ENCODE measurements around the gene TMEM47. TPM values are rescaled to one million over a fixed set of nuclear protein-coding genes. Genes with fewer than 3 reads are reported as not detected.

The TMEM47 gene
- 28.3 and 37.8 TPM in 2 replicates for total RNA-seq (2014; rRNA removed; shearing (Covaris generic))

DNA sequence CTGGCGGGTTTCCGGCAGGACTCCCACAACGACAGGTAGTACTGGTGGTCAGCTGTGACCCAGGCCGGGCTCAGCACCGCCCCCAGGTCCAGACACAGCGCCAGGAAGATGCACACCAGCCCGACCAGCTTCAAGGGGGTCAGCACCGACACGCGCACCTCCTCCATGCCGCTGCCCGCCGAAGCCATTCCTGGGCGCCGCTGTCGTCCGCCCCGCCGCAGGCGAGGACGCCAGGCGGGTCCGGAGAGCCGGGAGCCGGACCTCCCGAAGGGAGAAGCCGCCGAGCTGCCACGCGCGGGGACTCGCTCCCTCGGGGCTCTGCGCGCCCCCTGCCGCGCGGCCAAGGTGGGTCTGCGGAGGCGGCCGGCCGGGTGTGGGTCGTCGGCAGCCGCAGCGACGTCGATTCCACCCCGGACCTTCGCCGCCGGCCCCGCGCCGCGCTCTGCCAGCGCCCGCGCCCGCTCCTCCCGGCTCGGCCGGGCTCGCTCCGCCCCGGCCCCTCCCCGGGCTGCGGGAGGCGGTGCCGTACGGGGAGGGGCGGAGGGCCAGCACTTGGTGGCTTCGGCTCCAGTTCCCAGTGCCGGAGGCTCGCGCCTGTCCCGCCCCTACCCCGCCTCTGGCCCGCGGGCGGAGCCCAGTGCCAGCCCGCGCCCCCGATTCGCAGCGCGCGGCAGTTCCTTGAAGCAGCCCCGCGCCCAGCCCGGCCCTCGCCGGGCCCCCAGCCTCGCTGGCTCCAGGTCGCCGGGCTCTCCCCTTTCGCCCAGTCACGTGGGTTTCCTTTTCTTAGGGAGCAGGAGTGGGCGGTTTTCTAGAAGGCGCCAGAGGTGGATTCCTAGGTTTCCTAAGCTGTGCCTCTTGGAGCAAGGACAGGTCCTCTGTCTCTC is at the start of gene TMEM47:
Gene TMEM47, minus strand, starts transcription at position 444 of the 884 bp plus-strand sequence. Its CDS starts 256 bp downstream, at position 188.
- peak; percentile 62 for DNase-seq (ENCODE audit: low spot score)

DNA sequence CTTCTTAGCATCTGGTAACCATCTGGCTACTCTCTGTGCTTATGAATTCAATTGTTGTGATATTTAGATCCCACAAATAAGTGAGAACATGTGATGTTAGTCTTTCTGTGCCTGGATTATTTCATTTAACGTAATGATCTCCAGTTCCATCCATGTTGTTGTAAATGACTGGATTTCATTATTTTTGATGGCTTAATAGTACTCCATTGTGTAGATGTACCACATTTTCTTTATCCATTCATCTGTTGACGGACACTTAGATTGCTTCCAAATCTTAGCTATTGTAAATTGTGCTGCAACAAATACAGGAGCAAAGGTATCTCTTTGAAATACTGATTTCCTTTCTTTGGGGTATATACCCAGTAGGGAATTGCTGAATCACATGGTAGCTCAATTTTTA is 30.0 kb upstream of the TMEM47 start:
- no peak for DNase-seq (ENCODE audit: low spot score)

GRCh38 chrX:34659575-34659974 is 2.5 kb upstream of the TMEM47 start:
- no peak for DNase-seq (ENCODE audit: low spot score)

GRCh38 chrX:34658326-34658725 is 1.2 kb upstream of the TMEM47 start:
- DNase-seq (ENCODE audit: low spot score), result no peak

DNA sequence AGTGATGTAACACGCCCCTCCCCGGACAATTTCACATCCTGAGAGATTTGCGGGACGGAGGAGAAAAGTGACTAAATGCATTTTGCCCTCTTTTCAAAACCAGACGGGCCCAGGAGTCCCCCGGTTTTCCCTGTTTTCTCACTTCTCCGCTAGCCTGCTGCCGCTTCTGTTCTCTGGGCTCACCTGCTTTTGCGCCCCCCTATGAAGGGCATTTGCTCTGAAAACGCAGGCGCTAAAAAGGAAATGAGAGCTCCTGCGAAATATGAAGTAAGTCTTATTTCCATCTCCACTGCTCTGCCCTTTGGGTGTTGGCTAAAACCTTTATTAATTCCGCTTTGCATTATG is 613 bp upstream of the TMEM47 start:
- DNase-seq (ENCODE audit: low spot score), result no peak

- no peak for DNase-seq (ENCODE audit: low spot score)
Measured at GRCh38 chrX:34656467-34656841, 631 bp downstream of the TMEM47 start.

DNA sequence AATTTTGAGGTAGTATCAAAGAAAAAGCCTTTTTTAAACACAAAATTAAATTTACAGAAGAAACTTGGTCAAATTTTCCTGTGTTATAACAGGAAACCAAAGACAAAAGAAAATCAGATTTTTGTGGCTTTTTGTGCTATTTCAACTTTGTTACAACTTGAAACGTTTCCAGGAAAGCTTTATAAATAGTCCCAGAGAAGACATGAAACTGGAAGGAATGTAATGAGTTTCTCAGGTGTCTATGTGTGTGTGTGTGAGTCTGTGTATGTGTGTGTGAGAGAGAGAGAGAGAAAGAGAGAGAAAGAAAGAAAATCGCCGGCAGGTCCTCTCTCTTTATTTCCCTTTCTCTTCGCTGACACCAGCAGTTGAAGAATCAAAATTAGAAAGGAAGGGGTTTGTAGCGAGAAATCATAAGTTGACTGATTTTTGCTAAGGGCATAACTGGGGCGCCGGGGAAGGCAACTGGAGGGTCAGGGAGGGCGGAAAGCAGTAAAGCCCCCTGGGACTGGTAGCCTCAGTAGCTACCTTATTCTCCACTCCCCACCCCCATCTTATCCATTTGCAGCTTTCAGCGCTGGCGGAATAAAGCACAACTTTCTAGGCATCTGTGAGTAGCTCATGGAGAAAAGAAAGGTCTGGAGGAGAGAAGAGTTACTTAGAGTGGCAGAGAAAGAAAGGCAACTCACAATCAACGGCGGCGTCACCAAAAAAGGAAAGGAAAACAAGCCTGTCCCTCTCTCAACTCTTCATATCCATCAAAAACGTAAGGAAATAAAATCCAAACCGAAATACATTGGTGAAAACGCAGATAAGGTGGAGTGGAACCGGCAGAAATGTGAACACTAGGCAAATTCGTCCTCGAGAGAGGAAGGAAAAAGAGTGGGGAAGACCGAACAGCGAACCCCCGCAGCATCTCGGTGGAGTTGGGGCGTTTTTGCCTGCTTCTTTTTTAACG is 1.3 kb downstream of the TMEM47 start:
- no peak for DNase-seq (ENCODE audit: low spot score)

- no peak for DNase-seq (ENCODE audit: low spot score)
Measured at GRCh38 chrX:34654696-34655490, 2.2 kb downstream of the TMEM47 start.

DNA sequence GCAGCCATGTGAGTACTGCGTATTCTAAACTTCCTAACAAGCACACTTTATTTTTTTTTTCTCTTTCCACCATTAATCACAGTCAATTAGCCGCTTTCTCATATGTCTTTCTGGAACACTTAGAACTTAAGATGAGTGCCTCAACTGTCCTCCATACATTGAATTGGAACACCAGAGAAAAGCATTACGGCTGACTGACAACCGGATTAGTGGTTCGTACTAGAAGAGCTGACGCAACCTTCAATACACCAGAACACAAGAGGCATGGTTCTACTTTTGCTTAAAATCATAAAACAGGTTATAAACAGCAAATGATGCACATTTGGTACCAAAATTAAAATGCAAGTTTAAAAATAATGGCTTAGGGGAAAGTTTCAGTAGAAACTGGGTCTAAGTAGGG is 3.3 kb downstream of the TMEM47 start:
- DNase-seq (ENCODE audit: low spot score), result peak; percentile 14

- no peak for DNase-seq (ENCODE audit: low spot score)
Measured at GRCh38 chrX:34642849-34643248, 14.2 kb downstream of the TMEM47 start.

GRCh38 chrX:34638116-34638515 is 19.0 kb downstream of the TMEM47 start:
- no peak for DNase-seq (ENCODE audit: low spot score)

DNA sequence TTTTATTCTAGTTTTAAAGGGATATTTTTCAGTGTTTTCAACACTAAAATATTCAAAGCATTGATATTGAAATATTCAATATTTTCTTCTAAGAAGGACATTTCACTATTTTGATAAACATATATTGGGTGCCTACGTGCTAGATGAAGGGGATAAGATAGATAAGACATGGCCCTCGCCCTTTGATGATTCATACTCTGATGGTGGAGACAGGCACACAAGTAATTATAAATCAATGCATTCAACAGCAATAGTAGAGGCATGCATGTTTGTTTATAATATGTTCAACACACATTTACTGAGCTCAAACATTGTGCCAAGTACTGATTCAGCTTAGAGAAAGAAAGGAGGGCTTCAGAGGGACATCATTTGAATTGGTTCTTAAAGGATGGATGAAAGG is 22.7 kb downstream of the TMEM47 start:
- DNase-seq (ENCODE audit: low spot score), result no peak

DNA sequence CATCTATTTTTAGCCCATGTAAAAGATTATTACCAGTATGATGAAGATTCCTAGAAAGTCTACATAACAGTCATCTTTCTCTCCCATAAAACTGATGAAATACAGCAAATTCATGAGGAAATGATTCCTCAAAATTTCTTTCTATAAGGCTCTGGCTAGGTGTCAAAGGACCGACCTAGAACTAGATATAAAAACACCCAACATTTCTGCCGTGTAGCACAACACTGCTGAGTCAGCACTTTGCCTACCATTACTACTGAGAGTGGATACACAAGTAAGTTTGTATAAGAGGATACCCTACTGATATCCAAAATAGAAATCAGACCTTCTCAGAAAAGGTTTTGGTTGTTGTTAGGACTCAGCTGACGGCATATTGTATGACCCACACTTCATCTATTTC is 24.7 kb downstream of the TMEM47 start:
- DNase-seq (ENCODE audit: low spot score), result no peak

DNA sequence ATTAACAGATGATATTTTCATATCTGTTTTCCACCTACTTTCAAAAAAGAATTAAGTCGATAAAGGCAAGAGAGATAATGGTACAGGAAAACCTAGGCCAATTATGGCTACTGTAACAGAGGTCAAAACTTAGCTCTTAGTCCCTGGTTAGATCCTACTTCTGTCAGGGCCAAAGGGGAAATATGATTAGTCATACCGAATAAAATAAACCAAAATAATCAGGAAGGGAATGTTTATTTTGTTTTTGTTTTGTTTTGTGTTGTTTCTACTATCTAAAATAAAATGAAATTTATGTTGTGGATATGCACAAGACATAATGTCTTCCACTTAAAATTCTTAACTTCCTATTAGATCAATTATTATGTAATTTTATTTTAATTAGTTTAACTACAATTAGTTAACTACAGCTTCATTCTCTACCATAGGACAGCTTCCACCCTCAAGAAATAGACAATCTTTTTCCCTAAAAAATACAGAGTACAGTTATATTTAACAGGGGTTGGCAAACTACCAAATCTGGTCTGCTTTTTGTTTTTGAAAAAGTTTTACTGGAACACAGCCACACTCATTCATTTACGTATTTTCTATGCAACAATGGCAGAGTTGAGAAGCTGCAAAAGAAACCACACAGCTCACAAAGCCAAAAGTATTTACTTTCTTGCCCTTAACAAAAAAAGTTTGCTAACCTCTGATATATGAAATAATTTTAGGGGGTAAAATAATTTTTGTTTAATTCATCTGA is 25.4 kb downstream of the TMEM47 start:
- peak; percentile 11 for DNase-seq (ENCODE audit: low spot score)

GRCh38 chrX:34629572-34629971 is 27.5 kb downstream of the TMEM47 start:
- peak; percentile 8 for DNase-seq (ENCODE audit: low spot score)

DNA sequence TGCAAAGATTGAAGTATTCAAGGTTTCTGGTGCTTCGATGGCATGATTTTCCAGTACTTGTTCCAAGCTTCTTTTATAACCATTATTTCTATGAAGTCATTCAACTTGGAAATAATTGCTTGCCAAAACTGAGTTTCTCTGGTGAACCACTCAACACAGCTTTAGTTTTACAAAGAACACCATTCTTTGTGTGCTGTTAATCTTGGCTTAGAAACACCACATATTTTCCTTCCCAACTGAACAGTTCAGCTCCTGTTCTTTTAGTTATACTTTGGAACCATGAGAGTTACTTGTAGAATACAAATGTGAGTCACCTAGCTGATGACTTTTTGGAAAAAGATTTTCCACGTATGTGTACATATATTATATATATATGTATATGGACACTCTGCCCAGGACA is 32.7 kb downstream of the TMEM47 start:
- DNase-seq (ENCODE audit: low spot score), result no peak

GRCh38 chrX:34619920-34620319 is 37.2 kb downstream of the TMEM47 start:
- no peak for DNase-seq (ENCODE audit: low spot score)

DNA sequence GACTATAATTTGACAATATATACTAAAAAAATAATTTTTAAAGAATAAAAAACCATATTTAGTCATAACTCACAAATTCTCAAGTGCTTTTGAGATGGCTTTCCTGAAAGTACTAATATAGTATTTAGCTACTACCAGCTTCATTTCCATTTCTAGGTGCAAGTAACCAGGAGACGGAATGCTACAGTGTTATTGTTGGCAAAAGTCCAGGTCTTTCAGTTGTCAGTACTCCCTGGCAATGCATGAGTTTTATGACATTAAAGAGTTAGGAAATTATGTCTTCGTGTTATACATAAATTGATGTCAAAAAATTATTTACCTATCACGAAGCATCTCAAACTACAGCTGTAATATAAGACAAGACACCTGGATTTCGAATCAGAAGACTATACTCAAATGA is 45.0 kb downstream of the TMEM47 start:
- DNase-seq (ENCODE audit: low spot score), result no peak

DNA sequence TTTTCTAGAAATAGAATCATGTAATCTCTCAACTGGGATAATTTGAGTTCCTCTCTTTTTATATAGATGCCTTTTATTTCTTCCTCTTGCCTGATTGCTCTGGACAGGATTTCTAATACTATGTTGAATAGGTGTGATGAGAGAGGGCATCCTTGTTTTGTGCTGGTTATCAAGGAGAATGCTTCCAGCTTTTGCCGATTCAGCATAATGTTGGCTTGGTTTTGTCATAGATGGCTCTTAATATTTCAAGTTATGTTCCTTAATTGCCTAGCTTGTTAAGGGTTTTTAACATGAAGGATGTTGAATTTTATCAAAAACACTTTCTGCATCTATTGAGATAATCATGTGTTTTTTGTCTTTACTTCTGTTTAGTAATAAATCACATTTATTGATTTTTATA is 58.7 kb downstream of the TMEM47 start:
- DNase-seq (ENCODE audit: low spot score), result no peak

DNA sequence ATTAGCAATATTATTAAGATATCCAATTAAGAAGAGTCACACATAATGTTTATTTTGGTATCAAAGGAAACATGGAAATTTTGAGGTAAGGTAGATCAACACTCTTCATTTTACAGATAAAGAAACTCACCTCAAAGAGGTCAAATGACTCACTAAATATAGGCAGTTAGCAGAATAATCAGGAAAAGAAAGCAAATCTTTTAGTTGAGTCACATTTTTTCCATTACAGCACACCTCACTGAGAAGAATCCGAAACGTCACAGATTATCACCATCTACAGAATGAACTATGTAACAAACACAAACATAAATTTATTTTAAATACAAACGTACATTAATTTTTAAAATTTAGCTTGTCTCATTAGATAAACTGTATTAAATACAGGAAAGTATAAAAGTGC is 70.1 kb downstream of the TMEM47 start:
- no peak for DNase-seq (ENCODE audit: low spot score)

- DNase-seq (ENCODE audit: low spot score), result no peak
Measured at GRCh38 chrX:34586346-34586911, 70.7 kb downstream of the TMEM47 start.
